ENCODE measurements around the gene S100Z.
"Not testable (repeated sequence)": the region's sequence is repeated elsewhere in the genome, so short reads cannot be mapped to it uniquely, and the experiment has no call there.

Gene S100Z

GRCh38 chr5:76826416-76826815 is 23.4 kb upstream of the S100Z start:
- not testable (repeated sequence) for DNase-seq (ENCODE audit: low spot score)

GRCh38 chr5:76831110-76831452 is 18.7 kb upstream of the S100Z start:
- peak; percentile 53 for DNase-seq (ENCODE audit: low spot score)

- DNase-seq (ENCODE audit: low spot score): no peak
Measured at GRCh38 chr5:76836181-76836580, 13.6 kb upstream of the S100Z start.

- DNase-seq (ENCODE audit: low spot score): no peak
Measured at GRCh38 chr5:76836585-76836984, 13.2 kb upstream of the S100Z start.

GRCh38 chr5:76838481-76839261 is 11.1 kb upstream of the S100Z start:
- no peak for DNase-seq (ENCODE audit: low spot score)

GRCh38 chr5:76841361-76841760 is 8.5 kb upstream of the S100Z start:
- no peak for DNase-seq (ENCODE audit: low spot score)

- no peak for DNase-seq (ENCODE audit: low spot score)
Measured at GRCh38 chr5:76845890-76846289, 3.9 kb upstream of the S100Z start.

GRCh38 chr5:76850543-76851145 is 830 bp downstream of the S100Z start:
- no peak for DNase-seq (ENCODE audit: low spot score)

- no peak for DNase-seq (ENCODE audit: low spot score)
Measured at GRCh38 chr5:76851728-76852369, 2.0 kb downstream of the S100Z start.

GRCh38 chr5:76852772-76853171 is 3.0 kb downstream of the S100Z start:
- no peak for DNase-seq (ENCODE audit: low spot score)

GRCh38 chr5:76853741-76854140 is 3.9 kb downstream of the S100Z start:
- DNase-seq (ENCODE audit: low spot score): not testable (repeated sequence)

- DNase-seq (ENCODE audit: low spot score): no peak
Measured at GRCh38 chr5:76854644-76855043, 4.8 kb downstream of the S100Z start.

GRCh38 chr5:76855501-76855900 is 5.7 kb downstream of the S100Z start:
- DNase-seq (ENCODE audit: low spot score): not testable (repeated sequence)

GRCh38 chr5:76855961-76856360 is 6.1 kb downstream of the S100Z start:
- DNase-seq (ENCODE audit: low spot score): no peak

- DNase-seq (ENCODE audit: low spot score): not testable (repeated sequence)
Measured at GRCh38 chr5:76856800-76857199, 7.0 kb downstream of the S100Z start.

- no peak for DNase-seq (ENCODE audit: low spot score)
Measured at GRCh38 chr5:76859591-76860247, 9.9 kb downstream of the S100Z start.

- no peak for DNase-seq (ENCODE audit: low spot score)
Measured at GRCh38 chr5:76861612-76862011, 11.8 kb downstream of the S100Z start.

- no peak for DNase-seq (ENCODE audit: low spot score)
Measured at GRCh38 chr5:76863001-76863400, 13.2 kb downstream of the S100Z start.

GRCh38 chr5:76866503-76866902 is 16.7 kb downstream of the S100Z start:
- DNase-seq (ENCODE audit: low spot score): no peak

GRCh38 chr5:76867038-76867437 is 17.2 kb downstream of the S100Z start:
- DNase-seq (ENCODE audit: low spot score): no peak

GRCh38 chr5:76867827-76868693 is 18.2 kb downstream of the S100Z start:
- peak; percentile 71 for DNase-seq (ENCODE audit: low spot score)

GRCh38 chr5:76870046-76870445 is 20.2 kb downstream of the S100Z start:
- DNase-seq (ENCODE audit: low spot score): no peak
